AG04450 (cell line): Measurements from ENCODE around the gene FAIM2. TPM values are rescaled to one million over a fixed set of nuclear protein-coding genes. Genes with fewer than 3 reads are reported as not detected.

ENCODE experiments used
- CTCF ChIA-PET: fragments of 300-600, 350-600 bp; formaldehyde crosslinking; extraction: SDS; loops from one replicate; lab custom pipeline; 2022; ENCODE audit warnings: antibody characterized with exemption, inconsistent platforms; lab: Charles Lee
- POLR2A ChIA-PET: fragments of 350-600 bp; formaldehyde crosslinking; extraction: SDS; loops from one replicate; lab custom pipeline; 2021; ENCODE audit warnings: antibody characterized with exemption, inconsistent platforms; lab: Yijun Ruan, JAX
- DNase-seq: peaks from one replicate; pipeline ENCODE4 v3.0.0-alpha.2; 2011; ENCODE audit warnings: low read depth, low spot score
- H3K27ac ChIP-seq: one replicate; pipeline ENCODE4 v1.5.1; 2012; ENCODE audit warnings: low read depth, low read length, control low read depth
- H3K27me3 ChIP-seq: one replicate; pipeline ENCODE4 v1.6.0; 2012; ENCODE audit warnings: low read length; ENCODE audit not compliant: control insufficient read depth, insufficient read depth
- H3K4me3 ChIP-seq: 2 replicates; pipeline ENCODE4 v1.5.1; 2011; ENCODE audit warnings: mild to moderate bottlenecking, low read depth, low read length, control low read depth
- H3K9me3 ChIP-seq: 2 replicates; pipeline ENCODE4 v1.5.1; 2012; ENCODE audit warnings: low read length; ENCODE audit not compliant: control insufficient read depth, insufficient read depth
- polyA plus RNA-seq: library from polyadenylated mRNA; depleted of rRNA; stranded (reverse); fragments of >200 nt; gene quantifications from 2 replicates; pipeline ENCODE4 v1.2.3, GENCODE V29; 2011
- TF ChIP-seq, protein P1 (sequence below): IDR thresholded peaks from 2 replicates; pipeline ENCODE4 v1.5.1; 2011; ENCODE audit warnings: low read depth, low read length, control low read depth, inconsistent platforms

Gene FAIM2
- polyA plus RNA-seq, 1 experiment: 5.9 TPM

DNA sequence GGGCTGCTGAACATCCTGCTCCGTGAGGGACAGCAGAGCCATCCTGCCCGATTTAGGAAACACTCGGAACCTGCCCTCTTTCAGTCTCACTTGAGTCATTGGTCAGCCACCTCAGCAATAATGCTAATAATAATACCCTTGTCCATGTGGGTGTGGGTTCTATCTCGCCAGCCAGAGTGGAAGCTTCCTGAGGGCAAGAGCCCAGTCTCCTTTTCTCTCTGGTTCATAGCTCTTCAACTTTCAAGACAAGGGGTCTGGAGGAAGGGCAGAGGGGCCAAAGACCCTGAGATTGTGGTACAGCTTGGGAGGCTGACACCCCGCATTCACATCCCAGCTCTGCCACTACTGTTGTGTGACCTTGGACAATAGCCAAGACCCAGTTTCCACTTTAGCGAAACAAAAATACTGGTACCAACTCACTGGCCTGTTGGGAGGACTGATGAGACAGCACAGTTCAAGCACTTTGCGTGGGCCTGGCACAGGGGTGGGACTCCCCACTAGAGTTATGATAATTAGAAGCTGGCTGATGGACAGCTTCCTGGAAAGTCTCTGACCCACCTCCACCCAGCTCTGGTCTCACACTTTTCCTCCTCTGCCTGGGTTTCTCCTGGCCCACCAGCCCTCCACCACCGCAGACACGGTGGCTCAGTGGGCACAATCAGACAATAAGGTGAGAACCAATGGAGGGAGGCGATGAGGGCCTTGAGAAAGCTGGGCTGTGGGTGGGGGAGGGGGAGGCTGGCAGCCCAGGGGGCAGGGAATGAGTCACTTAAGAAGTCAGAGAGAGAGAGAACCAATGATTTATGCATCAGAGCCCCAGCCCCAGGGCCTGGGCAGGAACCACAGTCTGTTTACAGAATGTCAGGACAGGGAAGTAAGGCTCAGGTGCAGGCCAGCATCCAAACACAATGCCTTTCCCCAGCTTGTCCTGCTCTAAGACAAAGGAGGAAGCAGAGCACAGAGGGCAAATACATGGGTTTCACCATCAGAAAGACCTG is 9.6 kb downstream of the FAIM2 start:
- ChIA-PET POLR2A (interaction anchor here (0.6 kb wide), 1 partner anchor 272 kb away, joined by 3 read pairs; no protein-coding TSS in a partner anchor), CTCF (interaction anchor here (1.0 kb wide), 1 partner anchor 51 kb away, joined by 4 read pairs; no protein-coding TSS in a partner anchor)
- no peak overlapping the region for H3K27ac ChIP-seq
- no peaks in the 10 kb centered on the region for H3K9me3 ChIP-seq
- DNase-seq: no peak
- H3K4me3 ChIP-seq: no peak overlapping the region
- TF ChIP-seq, protein P1, sequence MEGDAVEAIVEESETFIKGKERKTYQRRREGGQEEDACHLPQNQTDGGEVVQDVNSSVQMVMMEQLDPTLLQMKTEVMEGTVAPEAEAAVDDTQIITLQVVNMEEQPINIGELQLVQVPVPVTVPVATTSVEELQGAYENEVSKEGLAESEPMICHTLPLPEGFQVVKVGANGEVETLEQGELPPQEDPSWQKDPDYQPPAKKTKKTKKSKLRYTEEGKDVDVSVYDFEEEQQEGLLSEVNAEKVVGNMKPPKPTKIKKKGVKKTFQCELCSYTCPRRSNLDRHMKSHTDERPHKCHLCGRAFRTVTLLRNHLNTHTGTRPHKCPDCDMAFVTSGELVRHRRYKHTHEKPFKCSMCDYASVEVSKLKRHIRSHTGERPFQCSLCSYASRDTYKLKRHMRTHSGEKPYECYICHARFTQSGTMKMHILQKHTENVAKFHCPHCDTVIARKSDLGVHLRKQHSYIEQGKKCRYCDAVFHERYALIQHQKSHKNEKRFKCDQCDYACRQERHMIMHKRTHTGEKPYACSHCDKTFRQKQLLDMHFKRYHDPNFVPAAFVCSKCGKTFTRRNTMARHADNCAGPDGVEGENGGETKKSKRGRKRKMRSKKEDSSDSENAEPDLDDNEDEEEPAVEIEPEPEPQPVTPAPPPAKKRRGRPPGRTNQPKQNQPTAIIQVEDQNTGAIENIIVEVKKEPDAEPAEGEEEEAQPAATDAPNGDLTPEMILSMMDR: no peak
- peaks cover 42% of the 10 kb centered on the region for H3K27me3 ChIP-seq

DNA sequence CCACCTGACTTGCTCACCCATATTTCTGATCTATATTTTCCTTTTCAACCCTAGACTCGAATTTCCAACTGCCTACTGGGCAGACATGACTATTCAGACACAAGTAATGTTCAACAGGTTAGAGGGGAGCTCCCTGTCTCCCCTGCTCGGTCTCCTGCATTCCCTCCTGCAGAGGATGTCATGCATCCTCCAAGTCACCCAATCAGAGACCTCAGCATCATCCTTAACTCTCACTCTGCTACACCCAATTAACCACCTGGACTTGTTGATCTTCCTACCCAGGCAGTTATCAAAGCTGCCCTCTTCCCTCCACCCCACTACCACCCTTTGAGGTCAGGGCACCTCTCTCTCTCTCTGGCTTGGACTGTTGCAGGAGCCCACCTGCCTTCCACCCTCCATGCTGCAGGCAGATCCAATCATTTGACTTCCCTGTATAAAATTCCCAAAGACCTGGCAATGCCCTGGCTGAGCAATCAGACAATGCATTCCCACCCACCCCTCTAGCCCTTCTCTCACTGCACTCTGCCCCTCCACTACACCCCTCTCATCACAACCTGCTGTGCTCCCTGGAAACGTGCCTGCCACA is 10.9 kb downstream of the FAIM2 start:
- Histone ChIP-seq H3K27ac (no peak overlapping the region), H3K4me3 (no peak overlapping the region), H3K9me3 (no peaks in the 10 kb centered on the region), H3K27me3 (peaks cover 45% of the 10 kb centered on the region)
- POLR2A ChIA-PET: no interaction called here
- TF ChIP-seq, protein P1: no peak
- CTCF ChIA-PET: interaction anchor here (0.6 to 0.9 kb wide), 2 partner anchors 53 to 75 kb away, joined by 3 read pairs; no protein-coding TSS in a partner anchor
- no peak for DNase-seq

DNA sequence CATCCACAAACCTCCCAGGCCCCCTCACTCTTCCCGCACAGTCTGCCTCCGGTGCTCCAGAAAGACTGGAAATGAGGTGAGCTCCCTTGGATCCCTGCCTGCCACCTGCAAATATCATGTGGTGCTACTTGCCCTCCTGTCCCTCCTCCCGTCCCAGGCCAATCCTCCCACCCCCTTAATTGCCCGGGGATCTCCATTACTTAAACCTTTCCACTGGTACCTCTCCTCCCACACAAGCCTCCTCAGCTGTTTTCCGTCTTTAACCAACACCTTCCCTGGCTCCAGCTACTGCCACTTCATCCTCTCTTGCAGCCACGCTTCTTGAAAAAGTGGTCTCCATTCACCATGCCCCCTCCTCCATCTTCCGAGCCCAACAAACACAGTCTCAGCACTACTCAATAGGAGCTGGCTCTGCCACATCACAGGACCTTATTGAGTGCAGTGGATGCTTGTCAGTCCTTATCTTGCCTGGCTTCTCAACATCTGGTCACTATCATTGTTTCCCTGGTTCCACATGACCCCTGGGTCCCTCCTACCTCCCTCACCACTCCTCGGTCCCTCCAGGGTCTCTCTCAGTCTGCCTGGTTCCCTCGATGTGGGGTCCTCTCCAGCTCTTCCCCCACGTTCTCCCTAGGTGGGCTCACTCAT is 11.5 kb downstream of the FAIM2 start:
- TF ChIP-seq, protein P1: no peak
- Histone ChIP-seq H3K27me3 (peaks cover 45% of the 10 kb centered on the region), H3K27ac (no peak overlapping the region), H3K9me3 (no peaks in the 10 kb centered on the region), H3K4me3 (no peak overlapping the region)
- ChIA-PET POLR2A (no interaction called here), CTCF (interaction anchor here (0.9 kb wide), 1 partner anchor 76 kb away, joined by 3 read pairs; no protein-coding TSS in a partner anchor)
- DNase-seq: no peak

DNA sequence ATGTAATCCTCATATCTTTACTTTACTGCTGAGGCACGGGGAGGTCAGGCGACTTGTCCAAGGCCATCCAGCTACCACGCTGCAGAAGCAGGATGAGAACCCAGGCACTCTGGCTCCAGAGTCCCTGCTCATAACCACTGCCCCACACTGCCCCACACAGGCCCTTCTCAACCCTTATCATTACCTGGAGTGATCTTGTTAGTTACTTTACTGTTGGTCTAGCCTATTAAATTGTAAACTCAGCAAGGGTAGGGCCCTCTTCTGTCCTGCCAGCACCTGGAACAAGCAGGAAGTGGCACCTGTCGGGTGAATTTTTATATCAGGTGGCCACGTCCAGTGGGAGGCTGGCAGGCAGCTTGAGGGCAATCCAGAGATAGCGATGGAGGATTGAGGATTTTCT is 12.2 kb downstream of the FAIM2 start:
- Histone ChIP-seq H3K27me3 (peaks cover 49% of the 10 kb centered on the region), H3K27ac (no peak overlapping the region), H3K4me3 (no peak overlapping the region), H3K9me3 (no peaks in the 10 kb centered on the region)
- ChIA-PET POLR2A (no interaction called here), CTCF (no interaction called here)
- TF ChIP-seq, protein P1: no peak
- no peak for DNase-seq
